Ovary (tissue), 10 donors: Measurements from ENCODE around the gene ZNF283. TPM values are rescaled to one million over a fixed set of nuclear protein-coding genes. Genes with fewer than 3 reads are reported as not detected.
A peak's percentile ranks its signal among the peaks of the same experiment; 100 is the strongest.

Source experiments
- DNase-seq, 5 donors: peaks; one replicate each; pipeline ENCODE4 v3.0.0-alpha.2; 2019 to 2020
- H3K27ac ChIP-seq, 2 donors: fragments of 200-600 bp; one replicate each; pipeline versions ENCODE4 v1.5.1 to v1.8.0; 2019 to 2022
- H3K27me3 ChIP-seq: fragments of 200-600 bp; one replicate; pipeline ENCODE4 v1.8.0; 2022
- H3K36me3 ChIP-seq: fragments of 200-600 bp; sonication (generic); one replicate; pipeline ENCODE4 v1.5.1; 2019
- H3K4me1 ChIP-seq: one replicate; pipeline ENCODE4 v1.8.1; 2013; ENCODE audit warnings: mild to moderate bottlenecking, moderate library complexity; ENCODE audit not compliant: insufficient read depth
- H3K4me3 ChIP-seq: fragments of 200-600 bp; sonication (generic); one replicate; pipeline ENCODE4 v1.5.1; 2017
- H3K9me3 ChIP-seq, 2 donors: fragments of 200-600 bp in 1 of 2; sonication (generic) in 1 of 2; one replicate each; pipeline versions ENCODE4 v1.5.1 to v1.8.1; 2013 to 2019; ENCODE audit warnings: mild to moderate bottlenecking in 1 of 2, moderate library complexity in 1 of 2
- CTCF ChIP-seq, 3 donors: fragments of 450-650 bp in 2 of 3; fragments of 200-600 bp in 1 of 3; IDR thresholded peaks; one replicate each; pipeline versions ENCODE4 v1.5.1 to v1.8.0; 2016 to 2022; ENCODE audit warnings: antibody characterized with exemption in 3 of 3, mild to moderate bottlenecking in 1 of 3
- EP300 ChIP-seq: sonication (generic); formaldehyde crosslinking; IDR thresholded peaks from one replicate; pipeline ENCODE4 v1.6.1; 2017; ENCODE audit warnings: antibody characterized with exemption
- POLR2A ChIP-seq: fragments of 450-650 bp; IDR thresholded peaks from one replicate; pipeline ENCODE4 v1.6.1; 2017; ENCODE audit warnings: antibody characterized with exemption, mild to moderate bottlenecking, moderate library complexity
- WGBS, 3 donors: extraction: QIAGEN DNeasy Blood & Tissue Kit in 1 of 3; methylation state at CpG; one replicate each; pipeline versions ENCODE4 v1.1.5 to v1.1.7; 2013 to 2017; 5-methylcytosine and 5-hydroxymethylcytosine counted together
- intact Hi-C, 4 donors: fragments of 100-400 bp; cut with DNase I; formaldehyde crosslinking; loops; one replicate each; pipeline versions ENCODE4 v1.11.0 to v1.15.1; 2022 to 2023
- long read RNA-seq, 3 donors: library from polyadenylated mRNA in 2 of 3; unstranded in 2 of 3; transcript quantifications; one replicate each; pipeline ENCODE4 v2.0.0 and lab custom pipeline, GENCODE V29; 2021 to 2026
- polyA plus RNA-seq, 2 donors: library from polyadenylated mRNA; stranded (reverse); fragments of 200-250 nt in 1 of 2; fragments of 350-450 nt in 1 of 2; fragmentation: Illumina TruSeq in 1 of 2; extraction: RNeasy Lipid Tissue Mini Kit (QIAGEN cat#74804) in 1 of 2; gene quantifications; one replicate each; pipeline ENCODE4 v1.2.3, GENCODE V29; 2013 to 2014
- total RNA-seq, 7 donors: library from RNA; depleted of rRNA in 2 of 7; stranded (reverse); fragments of >200 nt in 2 of 7; fragmentation: NEBNext Ultra II Directional in 3 of 7; extraction: Animal tissue kit (Norgen Biotek cat#: 25700) in 3 of 7; gene quantifications; one replicate each; pipeline versions ENCODE4 v1.1.0 to v1.2.4, GENCODE V29; 2016 to 2023
- donor health status: DM: no; HTN: no; CAD: no; lungs with moderate emphysema.
- donor health status: DM: no; HTN: no; CAD: no.
- donor health status: Bipolar disorder and iron deficiency.
- donor health status: DM: yes; HTN: yes; CAD: no.
- donor health status: DM: no; HTN: no; CAD: no.
- donor health status: DM: yes; HTN: yes; CAD: no.

The ZNF283 gene
- total RNA-seq (10 to 100 TPM in 5 of 7 donors, 1 to 10 TPM in 2; 8.2 to 14.6 (median 11.9) TPM), polyA plus RNA-seq (1 to 10 TPM; 3.2 to 7.3 TPM)
- long read RNA-seq, donor 1, full-length matches to known transcripts: 2 of 5 reads
- long read RNA-seq, donor 1, partial matches to known transcripts: 1 of 5 reads
- long read RNA-seq, donor 1, other reads (novel, unspliced or antisense): 2 of 5 reads
- long read RNA-seq, donor 2, partial matches to known transcripts: 9 of 9 reads
- long read RNA-seq, donor 2, other reads (novel, unspliced or antisense): 0 of 9 reads
- long read RNA-seq, donor 3, partial matches to known transcripts: 1 of 14 reads
- long read RNA-seq, donor 3, other reads (novel, unspliced or antisense): 13 of 14 reads

- intact Hi-C loops: no loop called here
- H3K27ac ChIP-seq: peak within 1 kb of the TSS in 1 of 2 donors; percentile 28
- no peaks in the 10 kb centered on the region for H3K27me3 ChIP-seq
- no peak for TF ChIP-seq CTCF (IDR thresholded peaks at IDR 0.05)
- no peak for TF ChIP-seq POLR2A
- TF ChIP-seq EP300: no peak
- H3K9me3 ChIP-seq: peaks cover 0 to 7% of the 10 kb centered on the region in 2 donors
- H3K36me3 ChIP-seq: peaks cover 4% of the 10 kb centered on the region
- DNase-seq: peak; percentile 86 to 92 (median 91)
- H3K4me1 ChIP-seq: peaks cover 6% of the 10 kb centered on the region
- peak within 1 kb of the TSS; percentile 62 for H3K4me3 ChIP-seq
- 6 to 8% (median 8%) methylated on average over 44 to 46 of the region's 46 CpGs for WGBS, 3 donors
These were observed at the start of gene ZNF283 for GRCh38 chr19:43826787-43827754. Gene ZNF283 (plus strand): TSS chr19:43827321. CDS start chr19:43833505, 6,184 bp downstream.

- intact Hi-C loops: no loop called here
- Histone ChIP-seq H3K27me3 (no peaks in the 10 kb centered on the region), H3K4me3 (no peak overlapping the region), H3K9me3 (no peaks in the 10 kb centered on the region), H3K27ac (no peak overlapping the region), H3K4me1 (peaks cover 8% of the 10 kb centered on the region), H3K36me3 (no peaks in the 10 kb centered on the region)
- DNase-seq: no peak
- WGBS, 3 donors: 54 to 90% (median 87%) methylated on average over 1 of the region's 1 CpG
- TF ChIP-seq EP300 (no peak), CTCF (IDR thresholded peaks at IDR 0.05) (no peak), POLR2A (no peak)
These were observed 48.5 kb upstream of the ZNF283 start for GRCh38 chr19:43778651-43779050.

GRCh38 chr19:43779147-43779819 lies 47.8 kb upstream of the ZNF283 start:
- Histone ChIP-seq H3K27ac (no peak overlapping the region), H3K27me3 (no peaks in the 10 kb centered on the region), H3K36me3 (no peaks in the 10 kb centered on the region), H3K4me3 (no peak overlapping the region), H3K4me1 (peaks cover 5% of the 10 kb centered on the region), H3K9me3 (no peaks in the 10 kb centered on the region)
- 66 to 78% (median 68%) methylated on average over 16 of the region's 16 CpGs for WGBS, 3 donors
- no peak for DNase-seq
- intact Hi-C loops: no loop called here
- no peak for TF ChIP-seq EP300

GRCh38 chr19:43779820-43780219 lies 47.3 kb upstream of the ZNF283 start:
- H3K27ac ChIP-seq: no peak overlapping the region
- no peak overlapping the region for H3K4me3 ChIP-seq
- peaks cover under 1% of the 10 kb centered on the region for H3K4me1 ChIP-seq
- intact Hi-C loops: loop anchor here in 1 of 4 donors (5.0 kb wide), 1 partner anchor 33 kb away; no protein-coding TSS in a partner anchor
- DNase-seq: no peak
- no peaks in the 10 kb centered on the region for H3K36me3 ChIP-seq
- TF ChIP-seq EP300 (no peak), CTCF (IDR thresholded peaks at IDR 0.05) (no peak), POLR2A (no peak)
- no peaks in the 10 kb centered on the region for H3K9me3 ChIP-seq
- H3K27me3 ChIP-seq: no peaks in the 10 kb centered on the region
- 28 to 33% (median 28%) methylated on average over 3 of the region's 3 CpGs for WGBS, 3 donors
